Measurements from ENCODE around the gene BEAN1. TPM values are rescaled to one million over a fixed set of nuclear protein-coding genes. Genes with fewer than 3 reads are reported as not detected.

Gene BEAN1
- total RNA-seq, 1 experiment from 2014 or later = 0.37 TPM

DNA sequence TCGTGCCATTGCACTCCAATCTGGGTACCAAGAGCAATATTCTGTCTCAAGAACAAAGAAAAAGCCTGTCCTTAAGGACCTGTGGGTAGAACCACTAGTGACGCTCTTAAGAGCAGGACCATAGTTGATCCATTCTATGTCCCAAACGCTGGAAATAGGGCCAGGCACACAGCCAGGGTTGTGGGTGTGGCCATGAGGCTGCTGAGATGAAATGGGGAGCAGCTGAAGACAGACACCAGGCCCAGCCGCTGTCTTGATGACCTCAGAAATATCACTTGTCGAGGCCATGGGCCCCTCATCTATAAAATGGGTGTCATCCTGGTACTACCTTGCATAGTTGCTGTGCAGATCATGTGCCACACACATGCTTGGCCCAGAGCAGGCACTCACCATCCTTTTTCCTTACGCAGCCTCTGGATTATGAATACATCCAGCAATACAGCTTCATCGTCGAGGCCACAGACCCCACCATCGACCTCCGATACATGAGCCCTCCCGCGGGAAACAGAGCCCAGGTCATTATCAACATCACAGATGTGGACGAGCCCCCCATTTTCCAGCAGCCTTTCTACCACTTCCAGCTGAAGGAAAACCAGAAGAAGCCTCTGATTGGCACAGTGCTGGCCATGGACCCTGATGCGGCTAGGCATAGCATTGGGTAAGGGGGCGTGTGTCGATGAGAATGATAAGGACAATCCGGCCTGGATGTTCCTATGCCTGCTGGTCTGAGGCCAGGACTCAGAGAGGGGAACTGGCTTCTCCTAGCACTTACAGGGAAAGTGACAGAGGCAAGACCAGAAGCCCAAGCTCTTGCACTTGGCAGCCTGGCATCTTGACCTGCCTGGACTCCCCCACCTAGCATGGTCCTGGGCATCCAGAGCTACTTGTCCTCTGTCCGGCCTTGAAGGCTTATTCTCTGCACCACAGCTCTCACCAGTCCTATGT lies 35.1 kb upstream of the BEAN1 start:
- Histone ChIP-seq H3K79me2 (ENCODE audit: low read depth) (no peaks in the 10 kb centered on the region), H3K9me2 (ENCODE audit: insufficient read depth) (no peaks in the 10 kb centered on the region), H3F3A (ENCODE audit: insufficient read depth, low read depth) (no peaks in the 10 kb centered on the region), H3K27me3 (ENCODE audit: insufficient read depth, low read depth) (no peaks in the 10 kb centered on the region), H4K20me1 (ENCODE audit: insufficient read depth) (no peaks in the 10 kb centered on the region), H3K4me2 (no peak overlapping the region), H2AFZ (no peak overlapping the region), H3K4me1 (replicated peaks; ENCODE audit: insufficient read depth) (no peaks in the 10 kb centered on the region), H3K4me3 (no peak overlapping the region), H3K9me3 (ENCODE audit: insufficient read depth, low read depth) (no peaks in the 10 kb centered on the region), H3K36me3 (ENCODE audit: low read depth) (no peaks in the 10 kb centered on the region), H3K27ac (no peak overlapping the region)
- BruUV-seq (replicated peaks) = no TSS peak
- no peak for DNase-seq
- ChIA-PET POLR2A (ENCODE audit: unreplicated experiment) (no interaction called here), CTCF (no interaction called here)
- TF ChIP-seq, protein P1, sequence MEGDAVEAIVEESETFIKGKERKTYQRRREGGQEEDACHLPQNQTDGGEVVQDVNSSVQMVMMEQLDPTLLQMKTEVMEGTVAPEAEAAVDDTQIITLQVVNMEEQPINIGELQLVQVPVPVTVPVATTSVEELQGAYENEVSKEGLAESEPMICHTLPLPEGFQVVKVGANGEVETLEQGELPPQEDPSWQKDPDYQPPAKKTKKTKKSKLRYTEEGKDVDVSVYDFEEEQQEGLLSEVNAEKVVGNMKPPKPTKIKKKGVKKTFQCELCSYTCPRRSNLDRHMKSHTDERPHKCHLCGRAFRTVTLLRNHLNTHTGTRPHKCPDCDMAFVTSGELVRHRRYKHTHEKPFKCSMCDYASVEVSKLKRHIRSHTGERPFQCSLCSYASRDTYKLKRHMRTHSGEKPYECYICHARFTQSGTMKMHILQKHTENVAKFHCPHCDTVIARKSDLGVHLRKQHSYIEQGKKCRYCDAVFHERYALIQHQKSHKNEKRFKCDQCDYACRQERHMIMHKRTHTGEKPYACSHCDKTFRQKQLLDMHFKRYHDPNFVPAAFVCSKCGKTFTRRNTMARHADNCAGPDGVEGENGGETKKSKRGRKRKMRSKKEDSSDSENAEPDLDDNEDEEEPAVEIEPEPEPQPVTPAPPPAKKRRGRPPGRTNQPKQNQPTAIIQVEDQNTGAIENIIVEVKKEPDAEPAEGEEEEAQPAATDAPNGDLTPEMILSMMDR (conservative IDR thresholded peaks at IDR 0.05) = no peak
- TF ChIP-seq EZH2 (IDR thresholded peaks at IDR 0.05; ENCODE audit: low read depth) = no peak
- intact Hi-C loops (cut with micrococcal nuclease; ENCODE audit: unreplicated experiment) = no loop called here

DNA sequence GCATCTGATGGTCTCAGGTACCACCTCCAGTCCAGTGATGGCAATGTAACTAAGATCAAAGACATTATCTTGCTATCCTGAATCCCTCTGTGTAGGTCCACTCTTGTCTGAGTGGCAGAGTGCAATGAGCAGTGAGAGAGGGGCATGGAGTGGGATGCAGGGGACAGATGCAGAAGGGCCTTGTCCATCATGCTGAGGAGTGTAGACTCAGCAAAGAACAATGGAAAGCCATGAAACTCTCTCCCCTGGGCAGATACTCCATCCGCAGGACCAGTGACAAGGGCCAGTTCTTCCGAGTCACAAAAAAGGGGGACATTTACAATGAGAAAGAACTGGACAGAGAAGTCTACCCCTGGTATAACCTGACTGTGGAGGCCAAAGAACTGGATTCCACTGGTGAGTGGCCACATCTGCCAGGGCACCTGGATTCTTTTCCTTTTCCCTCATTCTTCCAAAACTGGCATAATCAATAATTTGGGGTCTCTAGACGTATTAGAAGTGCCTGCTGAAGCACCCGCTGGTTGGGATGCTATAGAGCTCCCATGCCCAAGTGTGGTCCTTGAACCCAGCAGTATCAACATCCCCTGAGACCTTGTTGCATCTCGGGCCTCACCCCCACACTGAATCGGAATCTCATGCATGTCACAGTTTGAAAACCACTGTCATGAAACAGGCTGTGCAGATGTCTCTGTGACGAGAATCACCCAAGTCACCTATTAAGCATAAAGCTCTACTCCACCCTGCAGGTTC lies 31.1 kb upstream of the BEAN1 start:
- Histone ChIP-seq H3K9me2 (ENCODE audit: insufficient read depth) (no peaks in the 10 kb centered on the region), H3K27ac (no peak overlapping the region), H3F3A (ENCODE audit: insufficient read depth, low read depth) (no peaks in the 10 kb centered on the region), H3K27me3 (ENCODE audit: insufficient read depth, low read depth) (no peaks in the 10 kb centered on the region), H3K4me2 (no peak overlapping the region), H3K36me3 (ENCODE audit: low read depth) (no peaks in the 10 kb centered on the region), H3K9me3 (ENCODE audit: insufficient read depth, low read depth) (no peaks in the 10 kb centered on the region), H3K4me1 (replicated peaks; ENCODE audit: insufficient read depth) (no peaks in the 10 kb centered on the region), H4K20me1 (ENCODE audit: insufficient read depth) (no peaks in the 10 kb centered on the region), H3K79me2 (ENCODE audit: low read depth) (no peaks in the 10 kb centered on the region), H3K4me3 (no peak overlapping the region), H2AFZ (no peak overlapping the region)
- TF ChIP-seq EZH2 (IDR thresholded peaks at IDR 0.05; ENCODE audit: low read depth) = no peak
- TF ChIP-seq, protein P1 (conservative IDR thresholded peaks at IDR 0.05) = no peak
- no peak for DNase-seq
- CTCF ChIA-PET = no interaction called here
- intact Hi-C loops (cut with micrococcal nuclease; ENCODE audit: unreplicated experiment) = no loop called here
- POLR2A ChIA-PET (ENCODE audit: unreplicated experiment) = no interaction called here
- BruUV-seq (replicated peaks) = no TSS peak

DNA sequence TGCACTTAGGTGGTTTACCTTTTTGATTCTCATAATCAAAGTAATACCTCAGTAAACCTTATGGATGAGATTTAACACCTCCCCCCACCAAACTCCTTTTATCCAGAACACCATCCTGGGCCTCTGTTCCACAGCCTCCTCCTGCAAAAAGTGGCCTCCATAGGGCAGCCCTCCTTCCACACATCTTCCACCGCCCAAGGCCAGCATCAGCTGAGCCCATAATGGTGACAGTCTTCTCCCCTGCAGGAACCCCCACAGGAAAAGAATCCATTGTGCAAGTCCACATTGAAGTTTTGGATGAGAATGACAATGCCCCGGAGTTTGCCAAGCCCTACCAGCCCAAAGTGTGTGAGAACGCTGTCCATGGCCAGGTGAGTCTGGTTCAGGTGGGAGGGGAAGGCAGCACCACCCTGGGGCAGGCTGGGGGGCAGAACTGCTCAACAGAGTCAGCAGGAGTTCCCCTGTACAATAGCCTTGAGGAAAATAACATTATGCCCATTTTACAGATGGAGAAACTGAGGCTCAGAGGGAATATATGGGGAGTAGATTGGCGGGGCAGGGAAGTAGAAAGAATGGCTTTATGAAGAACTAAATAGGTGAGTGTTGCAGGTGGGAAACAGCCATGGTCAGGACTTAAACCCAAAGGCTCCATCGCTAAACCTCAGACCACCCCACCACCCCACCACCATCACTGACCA lies 29.2 kb upstream of the BEAN1 start:
- H4K20me1 ChIP-seq (ENCODE audit: insufficient read depth) = no peaks in the 10 kb centered on the region
- intact Hi-C loops (cut with micrococcal nuclease; ENCODE audit: unreplicated experiment) = no loop called here
- H3K4me2 ChIP-seq = no peak overlapping the region
- no peak overlapping the region for H2AFZ ChIP-seq
- TF ChIP-seq, protein P1 (conservative IDR thresholded peaks at IDR 0.05) = no peak
- TF ChIP-seq EZH2 (IDR thresholded peaks at IDR 0.05; ENCODE audit: low read depth) = no peak
- H3K27me3 ChIP-seq (ENCODE audit: insufficient read depth, low read depth) = no peaks in the 10 kb centered on the region
- no peak for DNase-seq
- ChIA-PET POLR2A (ENCODE audit: unreplicated experiment) (interaction anchor here (0.7 kb wide), 1 partner anchor 39 kb away, joined by 4 read pairs; no protein-coding TSS in a partner anchor), CTCF (no interaction called here)
- no peaks in the 10 kb centered on the region for H3K9me3 ChIP-seq (ENCODE audit: insufficient read depth, low read depth)
- no TSS peak for BruUV-seq (replicated peaks)
- no peaks in the 10 kb centered on the region for H3K9me2 ChIP-seq (ENCODE audit: insufficient read depth)
- H3K36me3 ChIP-seq (ENCODE audit: low read depth) = no peaks in the 10 kb centered on the region
- no peaks in the 10 kb centered on the region for H3K79me2 ChIP-seq (ENCODE audit: low read depth)
- H3F3A ChIP-seq (ENCODE audit: insufficient read depth, low read depth) = no peaks in the 10 kb centered on the region
- no peak overlapping the region for H3K27ac ChIP-seq
- H3K4me1 ChIP-seq (replicated peaks; ENCODE audit: insufficient read depth) = no peaks in the 10 kb centered on the region
- no peak overlapping the region for H3K4me3 ChIP-seq

All from PC-9 (cell line).